ENCODE data around the gene CRABP1.

Gene CRABP1

DNA sequence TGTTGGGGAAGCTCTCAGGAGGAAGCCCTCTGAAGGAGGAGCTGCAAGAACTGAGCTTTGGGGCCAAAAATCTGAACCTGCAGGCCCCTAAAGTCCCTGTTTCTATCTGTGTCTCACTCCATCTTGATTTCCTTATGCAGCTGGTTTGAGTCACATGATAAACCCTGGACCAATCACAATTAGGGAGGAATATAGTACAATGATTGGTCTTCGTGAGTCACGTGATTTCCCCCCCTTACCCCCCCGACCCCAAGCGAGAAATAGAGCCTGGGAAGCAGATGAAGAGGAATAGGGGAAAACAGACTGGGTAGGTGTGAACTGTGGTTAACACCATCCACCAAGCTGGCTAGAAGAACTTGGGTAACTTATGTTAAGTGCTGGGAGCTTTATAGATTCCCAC lies 12.9 kb downstream of the CRABP1 start:
- TF ChIP-seq CTCF (IDR thresholded peaks at IDR 0.05; ENCODE audit: low read depth, low read length): no peak

GRCh38 chr15:78355177-78355576 lies 15.0 kb downstream of the CRABP1 start:
- DNase-seq (ENCODE audit: low read depth in 2 of 2): no peak
- H3K4me3 ChIP-seq (replicated peaks in 1 of 2; ENCODE audit: low read depth in 2 of 2, low read length in 2 of 2): no peak overlapping the region
- no peak for TF ChIP-seq CTCF (IDR thresholded peaks at IDR 0.05; ENCODE audit: low read depth, low read length)

More for the DNA sequence above, 12.9 kb downstream of the CRABP1 start:
- DNase-seq (ENCODE audit: low read depth in 2 of 2): peak; percentile 13 to 27
- no peak overlapping the region for H3K4me3 ChIP-seq (replicated peaks in 1 of 2; ENCODE audit: low read depth in 2 of 2, low read length in 2 of 2)

DNA sequence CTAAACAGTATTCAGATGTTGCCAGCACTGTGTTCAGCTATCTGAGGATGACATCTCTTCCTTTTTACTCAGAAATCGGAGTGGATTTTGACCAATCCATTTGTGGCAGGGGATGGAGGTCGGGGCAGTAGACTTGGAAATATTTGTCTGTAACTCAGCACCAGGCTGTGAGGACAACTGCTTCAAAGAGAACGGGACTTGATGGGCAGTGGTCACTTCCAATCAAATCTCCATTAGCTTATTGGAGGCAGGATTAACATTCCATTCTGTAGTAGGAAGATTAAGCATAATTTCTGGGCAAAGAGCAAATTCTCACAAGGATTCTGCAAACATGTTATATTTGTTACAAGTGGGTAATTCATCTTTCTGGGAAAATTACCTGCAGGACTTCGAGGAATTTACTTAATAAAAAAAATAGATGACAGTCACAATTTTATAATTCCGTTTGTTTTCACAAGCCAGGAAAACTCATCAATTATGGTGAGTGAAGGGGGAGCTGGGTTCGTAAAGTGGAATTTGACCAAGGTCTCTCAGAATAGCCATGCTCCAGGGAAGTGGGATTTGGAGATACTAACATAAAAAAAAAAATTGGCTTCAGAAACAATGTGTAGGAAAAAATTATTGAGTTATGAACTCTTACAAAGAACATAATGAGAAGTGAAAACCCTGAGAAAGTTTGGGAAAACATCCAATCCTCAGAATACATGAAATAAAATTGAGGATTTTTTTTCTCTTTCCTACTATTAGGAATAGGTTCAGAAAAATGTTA lies 18.1 kb downstream of the CRABP1 start:
- no peak overlapping the region for H3K4me3 ChIP-seq (replicated peaks in 1 of 2; ENCODE audit: low read depth in 2 of 2, low read length in 2 of 2)
- DNase-seq (ENCODE audit: low read depth in 2 of 2): peak; percentile 28 to 29
- no peak for TF ChIP-seq CTCF (IDR thresholded peaks at IDR 0.05; ENCODE audit: low read depth, low read length)

DNA sequence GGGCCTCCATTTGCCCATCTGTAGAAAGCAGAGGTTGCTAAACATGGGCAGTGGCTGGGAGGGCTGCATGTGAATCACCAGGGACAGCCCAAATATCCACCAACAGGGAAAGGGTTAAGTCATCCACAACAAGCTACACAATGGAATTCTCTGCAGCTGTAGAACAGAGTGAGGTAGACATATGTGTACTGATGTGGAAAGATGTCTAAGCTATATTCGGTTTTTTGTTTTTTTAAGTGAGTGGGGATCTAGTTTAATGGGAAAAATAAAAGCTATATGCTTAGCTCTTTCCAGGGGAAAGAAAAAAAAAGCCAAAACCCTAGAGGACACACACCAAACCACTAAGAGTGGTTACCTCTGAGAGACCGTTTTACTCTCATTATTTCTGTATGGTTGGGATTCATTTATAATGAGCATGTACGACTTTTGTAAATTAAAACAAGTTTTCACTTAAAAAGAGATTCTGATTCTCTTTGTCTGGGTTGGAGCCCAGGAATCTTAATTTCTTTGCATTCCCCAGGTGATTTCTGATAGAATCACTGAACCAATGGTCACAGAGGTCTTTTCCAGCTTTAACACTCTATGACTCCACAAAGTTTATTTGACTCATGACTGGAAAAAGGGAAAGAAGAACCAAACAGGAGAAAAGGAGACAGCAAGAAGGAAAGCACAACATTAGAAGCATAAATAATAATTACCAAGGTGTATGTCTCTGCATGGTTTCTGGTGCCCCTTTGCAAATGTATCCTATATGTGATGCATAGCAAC lies 19.1 kb downstream of the CRABP1 start:
- H3K4me3 ChIP-seq (replicated peaks in 1 of 2; ENCODE audit: low read depth in 2 of 2, low read length in 2 of 2): no peak overlapping the region
- no peak for DNase-seq (ENCODE audit: low read depth in 2 of 2)
- no peak for TF ChIP-seq CTCF (IDR thresholded peaks at IDR 0.05; ENCODE audit: low read depth, low read length)

DNA sequence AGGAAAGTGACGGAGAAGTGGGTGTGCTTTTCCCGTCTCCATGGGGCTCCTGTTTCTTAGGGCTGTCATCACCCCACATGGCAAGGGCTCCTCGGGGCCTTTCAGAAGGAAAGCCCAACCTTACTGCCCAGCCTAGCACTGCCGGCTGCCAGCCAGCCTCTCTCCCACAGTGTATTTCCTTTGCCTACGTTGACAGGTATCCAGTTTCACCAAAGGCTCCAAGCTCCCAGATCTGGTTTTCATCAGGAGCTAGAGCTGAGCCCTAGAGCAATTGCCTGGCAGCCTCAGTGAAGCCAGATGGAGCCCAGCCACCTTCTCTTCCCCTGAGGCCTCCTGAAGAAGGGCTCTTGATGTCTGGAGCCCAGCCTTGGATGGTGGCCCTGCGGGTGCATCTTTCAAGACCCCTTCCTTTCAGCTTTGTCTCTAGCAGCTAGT lies 20.2 kb downstream of the CRABP1 start:
- no peak overlapping the region for H3K4me3 ChIP-seq (replicated peaks in 1 of 2; ENCODE audit: low read depth in 2 of 2, low read length in 2 of 2)
- TF ChIP-seq CTCF (IDR thresholded peaks at IDR 0.05; ENCODE audit: low read depth, low read length): no peak
- DNase-seq (ENCODE audit: low read depth in 2 of 2): peak in 1 of 2 donors; percentile 71

GRCh38 chr15:78360958-78361718 lies 21.0 kb downstream of the CRABP1 start:
- no peak for DNase-seq (ENCODE audit: low read depth in 2 of 2)
- no peak overlapping the region for H3K4me3 ChIP-seq (replicated peaks in 1 of 2; ENCODE audit: low read depth in 2 of 2, low read length in 2 of 2)
- TF ChIP-seq CTCF (IDR thresholded peaks at IDR 0.05; ENCODE audit: low read depth, low read length): no peak

All from cardiac fibroblast (primary cell).